ENCODE results near the gene CACYBP. TPM values are rescaled to one million over a fixed set of nuclear protein-coding genes. Genes with fewer than 3 reads are reported as not detected.

Gene CACYBP
- total and polyA plus RNA-seq, 2 donors (not counting 3 experiments of a cell fraction or from before 2014, with no cell fraction given): 29.5 to 149 TPM

DNA sequence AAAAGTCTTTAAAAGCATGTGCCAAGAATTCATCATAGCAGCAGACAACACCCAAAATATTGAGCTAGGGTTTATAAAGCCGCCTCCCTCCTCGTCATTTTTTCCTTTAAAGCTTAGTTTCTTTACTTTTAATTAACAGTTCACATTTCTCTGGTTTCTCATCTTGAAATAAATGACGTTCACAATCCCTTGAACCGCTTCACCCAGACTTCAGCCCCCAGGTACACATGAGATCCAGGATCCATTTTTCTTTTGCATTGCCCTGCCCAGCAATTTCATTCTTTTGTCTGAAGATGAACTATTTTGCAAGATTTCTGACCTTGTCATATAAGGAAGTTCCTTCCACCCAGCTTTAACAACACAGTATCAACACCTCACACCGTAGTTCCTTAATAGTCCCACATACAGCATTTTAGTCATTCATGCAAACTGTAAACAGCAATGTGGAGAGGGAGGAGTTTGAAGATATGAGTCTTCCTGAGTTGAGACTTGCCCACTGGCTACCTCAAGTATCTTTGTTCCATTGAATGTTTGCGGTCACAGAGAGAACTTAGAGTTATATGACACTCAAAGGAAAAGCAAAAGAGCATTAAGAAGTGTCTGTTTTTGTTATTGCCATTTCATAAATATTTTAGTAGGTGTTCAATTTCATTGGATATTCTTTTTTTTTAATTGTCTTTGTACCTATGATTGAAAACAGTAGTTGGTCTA is 35.3 kb upstream of the CACYBP start:
- Histone ChIP-seq H3K9me1 (replicated peaks; ENCODE audit: control insufficient read depth, extremely low read depth, insufficient read depth, low read length) (no peaks in the 10 kb centered on the region), H4K20me1 (replicated peaks; ENCODE audit: control insufficient read depth, extremely low read depth, insufficient read depth, low read length) (no peaks in the 10 kb centered on the region), H3K4me3 (replicated peaks in 1 of 3; ENCODE audit: insufficient read depth in 1 of 3, low read depth in 1 of 3, low read length in 3 of 3) (no peak overlapping the region), H2AFZ (ENCODE audit: low read depth, low read length) (peak overlapping the region; percentile 44), H3K4me2 (ENCODE audit: insufficient read depth, low read length) (no peak overlapping the region), H3K27ac (ENCODE audit: insufficient read depth, low read depth, low read length) (no peak overlapping the region), H3K79me2 (ENCODE audit: control insufficient read depth, insufficient read depth, low read length) (no peaks in the 10 kb centered on the region), H3K36me3 (ENCODE audit: control insufficient read depth in 2 of 2, extremely low read depth in 1 of 2, insufficient read depth in 2 of 2, low read length in 2 of 2) (no peaks in the 10 kb centered on the region), H3K27me3 (ENCODE audit: control insufficient read depth in 2 of 2, insufficient read depth in 2 of 2, low read length in 2 of 2) (no peaks in the 10 kb centered on the region), H3K4me1 (ENCODE audit: control insufficient read depth, extremely low read depth, insufficient read depth, low read length) (peaks cover 26% of the 10 kb centered on the region), H3K9me3 (replicated peaks; ENCODE audit: control insufficient read depth, insufficient read depth, low read length) (no peaks in the 10 kb centered on the region), H3K9ac (replicated peaks; ENCODE audit: extremely low read depth, insufficient read depth, low read length) (no peak overlapping the region)
- ChIA-PET POLR2A (no interaction called here), CTCF (interaction anchor here (1.0 kb wide), 1 partner anchor 14 kb away, joined by 3 read pairs; no protein-coding TSS in a partner anchor)
- dilution Hi-C loops (cut with MboI; ENCODE audit: extremely low pct_ligation_motif_present, low sequenced_read_pairs) (no loop called here), intact Hi-C loops (cut with micrococcal nuclease) (no loop called here)
- BruUV-seq (replicated peaks): no TSS peak
- peak; percentile 8 for FAIRE-seq
- peak; percentile 25 for DNase-seq (ENCODE audit: low read depth, low spot score)
- TF ChIP-seq, protein P1, sequence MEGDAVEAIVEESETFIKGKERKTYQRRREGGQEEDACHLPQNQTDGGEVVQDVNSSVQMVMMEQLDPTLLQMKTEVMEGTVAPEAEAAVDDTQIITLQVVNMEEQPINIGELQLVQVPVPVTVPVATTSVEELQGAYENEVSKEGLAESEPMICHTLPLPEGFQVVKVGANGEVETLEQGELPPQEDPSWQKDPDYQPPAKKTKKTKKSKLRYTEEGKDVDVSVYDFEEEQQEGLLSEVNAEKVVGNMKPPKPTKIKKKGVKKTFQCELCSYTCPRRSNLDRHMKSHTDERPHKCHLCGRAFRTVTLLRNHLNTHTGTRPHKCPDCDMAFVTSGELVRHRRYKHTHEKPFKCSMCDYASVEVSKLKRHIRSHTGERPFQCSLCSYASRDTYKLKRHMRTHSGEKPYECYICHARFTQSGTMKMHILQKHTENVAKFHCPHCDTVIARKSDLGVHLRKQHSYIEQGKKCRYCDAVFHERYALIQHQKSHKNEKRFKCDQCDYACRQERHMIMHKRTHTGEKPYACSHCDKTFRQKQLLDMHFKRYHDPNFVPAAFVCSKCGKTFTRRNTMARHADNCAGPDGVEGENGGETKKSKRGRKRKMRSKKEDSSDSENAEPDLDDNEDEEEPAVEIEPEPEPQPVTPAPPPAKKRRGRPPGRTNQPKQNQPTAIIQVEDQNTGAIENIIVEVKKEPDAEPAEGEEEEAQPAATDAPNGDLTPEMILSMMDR (IDR thresholded peaks at IDR 0.05; ENCODE audit: extremely low read depth in 1 of 2, insufficient read depth in 1 of 2, low read depth in 1 of 2, low read length in 2 of 2): no peak
- TF ChIP-seq GATA2 (IDR thresholded peaks at IDR 0.05; ENCODE audit: insufficient read depth, insufficient read length, low read depth, low read length) (no peak), FOS (IDR thresholded peaks at IDR 0.05; ENCODE audit: borderline replicate concordance, insufficient read depth, low read length) (no peak), POLR2A (IDR thresholded peaks at IDR 0.05; ENCODE audit: low read depth, low read length) (no peak), MYC (IDR thresholded peaks at IDR 0.05; ENCODE audit: low read depth, low read length) (no peak), EZH2 (IDR thresholded peaks at IDR 0.05; ENCODE audit: borderline replicate concordance, low read depth, low read length, severe bottlenecking) (no peak), POLR2AphosphoS5 (IDR thresholded peaks at IDR 0.05; ENCODE audit: insufficient read depth, low read depth, low read length) (no peak), JUN (IDR thresholded peaks at IDR 0.05; ENCODE audit: borderline replicate concordance, insufficient read depth, insufficient read length, low read depth) (no peak)
- TF ChIP-seq, protein P2, sequence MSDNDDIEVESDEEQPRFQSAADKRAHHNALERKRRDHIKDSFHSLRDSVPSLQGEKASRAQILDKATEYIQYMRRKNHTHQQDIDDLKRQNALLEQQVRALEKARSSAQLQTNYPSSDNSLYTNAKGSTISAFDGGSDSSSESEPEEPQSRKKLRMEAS (IDR thresholded peaks at IDR 0.05; ENCODE audit: insufficient read depth, insufficient read length): no peak
